Measurements from ENCODE around the gene CRYL1. TPM values are rescaled to one million over a fixed set of nuclear protein-coding genes. Genes with fewer than 3 reads are reported as not detected.

The CRYL1 gene
- total RNA-seq, 4 donors from 2014 or later: 39.1 to 63.6 (median 54.2) TPM

GRCh38 chr13:20475927-20476691 is 49.5 kb downstream of the CRYL1 start:
- no peak for TF ChIP-seq CTCF (IDR thresholded peaks at IDR 0.05; ENCODE audit: low read depth)

DNA sequence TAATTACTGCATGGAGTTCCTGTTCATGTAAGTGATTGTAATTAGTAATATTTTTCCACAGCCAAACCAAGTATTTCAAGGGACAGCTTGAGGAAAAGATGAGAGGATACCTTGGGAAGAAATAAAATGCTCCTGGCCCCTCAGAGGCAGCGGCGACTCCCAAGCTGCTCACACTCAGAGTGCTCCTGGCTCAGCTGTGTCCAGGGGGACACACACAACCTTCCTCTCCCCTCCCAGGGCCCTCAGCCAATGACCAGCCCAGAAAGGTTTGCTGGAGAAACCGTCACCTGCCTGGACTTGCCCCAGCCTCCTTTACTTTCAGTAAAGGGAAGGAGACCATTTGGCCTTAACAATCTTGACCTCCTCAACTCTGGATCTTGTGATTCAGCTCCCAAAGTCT is 51.1 kb downstream of the CRYL1 start:
- no peak for TF ChIP-seq CTCF (IDR thresholded peaks at IDR 0.05; ENCODE audit: low read depth)

GRCh38 chr13:20473888-20474287 is 51.8 kb downstream of the CRYL1 start:
- TF ChIP-seq CTCF (IDR thresholded peaks at IDR 0.05; ENCODE audit: low read depth): no peak

- TF ChIP-seq CTCF (IDR thresholded peaks at IDR 0.05; ENCODE audit: low read depth): no peak
These were observed 52.5 kb downstream of the CRYL1 start for GRCh38 chr13:20473139-20473538.

GRCh38 chr13:20472531-20472930 is 53.1 kb downstream of the CRYL1 start:
- TF ChIP-seq CTCF (IDR thresholded peaks at IDR 0.05; ENCODE audit: low read depth): no peak

DNA sequence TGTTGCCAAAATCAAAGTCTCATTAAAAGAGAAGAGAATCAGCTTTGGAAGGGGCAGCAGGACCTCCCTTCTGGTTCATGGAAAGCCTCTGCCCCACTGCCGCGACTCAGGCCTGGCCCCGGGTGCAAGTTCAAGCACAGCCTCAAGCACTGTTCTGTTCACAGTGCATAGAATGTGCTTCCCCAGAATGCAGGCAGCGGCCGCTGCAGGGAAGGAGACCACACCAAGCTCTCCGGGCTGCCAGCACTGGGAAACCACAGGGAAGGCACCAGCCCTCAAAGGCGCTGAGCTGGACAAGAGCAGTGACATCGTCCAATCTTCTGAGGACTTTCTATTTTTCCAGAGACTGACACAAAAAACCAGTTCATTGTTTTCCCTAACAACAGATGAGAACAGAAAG is 55.5 kb downstream of the CRYL1 start:
- TF ChIP-seq CTCF (IDR thresholded peaks at IDR 0.05; ENCODE audit: low read depth): no peak

DNA sequence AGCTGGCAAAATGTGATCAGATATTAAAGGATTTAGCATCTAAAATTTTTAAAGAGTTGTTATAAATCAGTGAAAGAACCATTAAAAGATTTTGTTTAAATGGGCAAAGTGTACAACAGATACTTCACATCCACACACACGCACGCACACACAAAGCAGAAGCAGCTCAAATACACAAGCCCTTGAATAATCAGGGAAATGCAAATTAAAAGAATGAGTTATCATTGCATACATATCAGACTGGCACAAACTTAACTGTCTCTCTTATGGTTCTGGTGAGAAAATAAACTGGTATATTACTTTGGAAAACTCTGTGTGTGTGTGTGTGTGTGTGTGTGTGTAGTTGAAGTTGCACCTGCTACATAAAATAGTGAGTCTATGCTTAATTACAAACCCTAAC is 59.3 kb downstream of the CRYL1 start:
- no peak for TF ChIP-seq CTCF (IDR thresholded peaks at IDR 0.05; ENCODE audit: low read depth)

All from subcutaneous adipose tissue (tissue), 4 donors.